Epithelial cell of proximal tubule (primary cell): ENCODE measurements around the gene KCNT2. TPM values are rescaled to one million over a fixed set of nuclear protein-coding genes. Genes with fewer than 3 reads are reported as not detected.

ENCODE experiments used
- DNase-seq: peaks from one replicate; pipeline ENCODE4 v3.0.0-alpha.2; 2011; ENCODE audit warnings: low read depth
- H3K4me3 ChIP-seq: 2 replicates; pipeline ENCODE4 v1.5.1; 2011; ENCODE audit warnings: low read depth, mild to moderate bottlenecking, low read length
- CTCF ChIP-seq: conservative IDR thresholded peaks from 2 replicates; pipeline ENCODE4 v1.5.1; 2012; ENCODE audit warnings: low read depth, mild to moderate bottlenecking, low read length
- total RNA-seq: library from RNA; depleted of rRNA; stranded (reverse); fragments of >200 nt; gene quantifications from 2 replicates; pipeline ENCODE4 v1.2.3, GENCODE V29; 2015

The KCNT2 gene
- total RNA-seq, 1 donor from 2014 or later = 1.7 TPM

- DNase-seq = no peak
- H3K4me3 ChIP-seq = no peak overlapping the region
- no peak for TF ChIP-seq CTCF
Measured at GRCh38 chr1:196593955-196594354, 14.3 kb downstream of the KCNT2 start.

- H3K4me3 ChIP-seq = no peak overlapping the region
- no peak for DNase-seq
- no peak for TF ChIP-seq CTCF
Measured at GRCh38 chr1:196590959-196591358, 17.3 kb downstream of the KCNT2 start.

- no peak overlapping the region for H3K4me3 ChIP-seq
- DNase-seq = no peak
- TF ChIP-seq CTCF = no peak
Measured at GRCh38 chr1:196590012-196590708, 18.1 kb downstream of the KCNT2 start.

- no peak overlapping the region for H3K4me3 ChIP-seq
- no peak for TF ChIP-seq CTCF
- DNase-seq = no peak
Measured at GRCh38 chr1:196584696-196585095, 23.5 kb downstream of the KCNT2 start.

GRCh38 chr1:196577386-196577785 lies 30.9 kb downstream of the KCNT2 start:
- H3K4me3 ChIP-seq = no peak overlapping the region
- no peak for TF ChIP-seq CTCF
- DNase-seq = no peak

- DNase-seq = no peak
- H3K4me3 ChIP-seq = no peak overlapping the region
- no peak for TF ChIP-seq CTCF
Measured at GRCh38 chr1:196573226-196573625, 35.0 kb downstream of the KCNT2 start.

GRCh38 chr1:196567238-196567637 lies 41.0 kb downstream of the KCNT2 start:
- DNase-seq = no peak
- no peak for TF ChIP-seq CTCF
- no peak overlapping the region for H3K4me3 ChIP-seq
